WTC11 (cell line): ENCODE data around the gene GFRA1. TPM values are rescaled to one million over a fixed set of nuclear protein-coding genes. Genes with fewer than 3 reads are reported as not detected.

Experiments used
- ATAC-seq: fragments of 200-7000 bp; cut with Tn5 transposase; 2 replicates; pipeline ENCODE4 v1.10.0; 2021; ENCODE audit warnings: mild to moderate bottlenecking, moderate library complexity
- Bru-seq: library from RNA; stranded (reverse); fragments of 400-500 nt; gene quantifications from one replicate; lab custom pipeline; 2021; lab: Mats Ljungman, UMichigan
- CTCF ChIA-PET: fragments of 300-600 bp; sonication (Branson Sonifier 250); formaldehyde crosslinking; loops from one replicate; lab custom pipeline; 2021; ENCODE audit warnings: antibody characterized with exemption; lab: Charles Lee
- POLR2A ChIA-PET: fragments of 350-600 bp; sonication (Branson Sonifier 250); formaldehyde crosslinking; loops from one replicate; lab custom pipeline; 2021; ENCODE audit warnings: antibody characterized with exemption; lab: Charles Lee
- DNase-seq: peaks from one replicate; pipeline ENCODE4 v3.0.0; 2021; ENCODE audit warnings: low spot score
- H3K27ac Mint-ChIP-seq: 2 replicates; pipeline ENCODE4 v1.8.0; 2021; ENCODE audit warnings: mixed read lengths
- H3K27me3 Mint-ChIP-seq: 2 replicates; pipeline ENCODE4 v1.8.0; 2021; ENCODE audit warnings: low read depth, mild to moderate bottlenecking, moderate library complexity, mixed read lengths
- H3K36me3 Mint-ChIP-seq: 2 replicates; pipeline ENCODE4 v1.8.0; 2021; ENCODE audit warnings: mixed read lengths
- H3K4me1 Mint-ChIP-seq: 2 replicates; pipeline ENCODE4 v1.8.0; 2022; ENCODE audit warnings: mixed read lengths
- H3K4me3 Mint-ChIP-seq: 2 replicates; pipeline ENCODE4 v1.8.0; 2021; ENCODE audit warnings: mild to moderate bottlenecking, moderate library complexity, mixed read lengths
- H3K9me3 Mint-ChIP-seq: 2 replicates; pipeline ENCODE4 v1.8.0; 2021; ENCODE audit warnings: mixed read lengths
- ATF1 ChIP-seq: sonication (generic); formaldehyde crosslinking; IDR thresholded peaks from 2 replicates; pipeline ENCODE4 v1.8.1; 2023; ENCODE audit warnings: mild to moderate bottlenecking, moderate library complexity, missing genetic modification reagents
- CREM ChIP-seq: sonication (generic); formaldehyde crosslinking; IDR thresholded peaks from 2 replicates; pipeline ENCODE4 v1.8.1; 2022; ENCODE audit warnings: mild to moderate bottlenecking, missing genetic modification reagents, moderate library complexity
- ELF4 ChIP-seq: sonication (generic); formaldehyde crosslinking; IDR thresholded peaks from 2 replicates; pipeline ENCODE4 v1.8.1; 2022; ENCODE audit warnings: low read depth, mild to moderate bottlenecking, moderate library complexity, missing genetic modification reagents
- ESRRA ChIP-seq: sonication (generic); formaldehyde crosslinking; IDR thresholded peaks from 2 replicates; pipeline ENCODE4 v1.8.1; 2022; ENCODE audit warnings: mild to moderate bottlenecking, missing genetic modification reagents, borderline replicate concordance
- GABPB1 ChIP-seq: sonication (generic); formaldehyde crosslinking; IDR thresholded peaks from 2 replicates; pipeline ENCODE4 v1.8.1; 2023; ENCODE audit warnings: mild to moderate bottlenecking, missing genetic modification reagents
- HMGA2 ChIP-seq: fragments of 250-450 bp; sonication (Bioruptor Pico); IDR thresholded peaks from 2 replicates; pipeline ENCODE4 v1.4.0; 2021; ENCODE audit warnings: mild to moderate bottlenecking, moderate library complexity
- KAT7 ChIP-seq: sonication (generic); formaldehyde crosslinking; IDR thresholded peaks from 2 replicates; pipeline ENCODE4 v1.8.1; 2023; ENCODE audit warnings: missing genetic modification reagents, mild to moderate bottlenecking, borderline replicate concordance
- MYBL2 ChIP-seq: sonication (generic); formaldehyde crosslinking; IDR thresholded peaks from 2 replicates; pipeline ENCODE4 v1.8.1; 2023; ENCODE audit warnings: mild to moderate bottlenecking, moderate library complexity, missing genetic modification reagents
- NFE2L1 ChIP-seq: sonication (generic); formaldehyde crosslinking; IDR thresholded peaks from 2 replicates; pipeline ENCODE4 v1.8.1; 2023; ENCODE audit warnings: missing genetic modification reagents
- TEAD4 ChIP-seq: sonication (generic); formaldehyde crosslinking; IDR thresholded peaks from 2 replicates; pipeline ENCODE4 v1.8.0; 2022; ENCODE audit warnings: mild to moderate bottlenecking, missing genetic modification reagents
- ZNF138 ChIP-seq: sonication (generic); formaldehyde crosslinking; conservative IDR thresholded peaks from 2 replicates; pipeline ENCODE4 v1.8.1; 2022; ENCODE audit warnings: mild to moderate bottlenecking, moderate library complexity, missing genetic modification reagents
- ZNF232 ChIP-seq: sonication (generic); formaldehyde crosslinking; IDR thresholded peaks from 2 replicates; pipeline ENCODE4 v1.8.0; 2022; ENCODE audit warnings: mild to moderate bottlenecking, missing genetic modification reagents
- ZNF317 ChIP-seq: sonication (generic); formaldehyde crosslinking; IDR thresholded peaks from 2 replicates; pipeline ENCODE4 v1.8.1; 2023; ENCODE audit warnings: low read depth, mild to moderate bottlenecking, moderate library complexity, missing genetic modification reagents, borderline replicate concordance
- ZNF396 ChIP-seq: fragments of 250-450 bp; sonication (Bioruptor Pico); IDR thresholded peaks from 2 replicates; pipeline ENCODE4 v1.8.0; 2021; ENCODE audit warnings: mild to moderate bottlenecking, moderate library complexity, borderline replicate concordance
- long read RNA-seq, 3 experiments: library from RNA in 1 of 3; library from capped mRNA in 1 of 3; library from polyadenylated mRNA in 1 of 3; unstranded in 2 of 3; stranded (forward) in 1 of 3; transcript quantifications; one replicate each; pipeline ENCODE4 v2.0.0, GENCODE V29; 2021
- total RNA-seq: library from RNA; stranded (reverse); gene quantifications from 3 replicates; pipeline ENCODE4 v1.2.3, GENCODE V29; 2021
- TF ChIP-seq, protein P1 (sequence below): fragments of 250-450 bp; sonication (Bioruptor Pico); conservative IDR thresholded peaks from 2 replicates; pipeline ENCODE4 v1.9.0; 2021; ENCODE audit warnings: mild to moderate bottlenecking
- TF ChIP-seq, protein P2 (sequence below): sonication (generic); formaldehyde crosslinking; IDR thresholded peaks from 2 replicates; pipeline ENCODE4 v1.8.1; 2023; ENCODE audit warnings: mild to moderate bottlenecking, missing genetic modification reagents
- TF ChIP-seq, protein P3 (sequence below): fragments of 250-450 bp; sonication (Bioruptor Pico); IDR thresholded peaks from 2 replicates; pipeline ENCODE4 v1.9.0; 2021; ENCODE audit warnings: moderate library complexity, mild to moderate bottlenecking, inconsistent platforms, borderline replicate concordance
- TF ChIP-seq, protein P4 (sequence below): sonication (generic); formaldehyde crosslinking; IDR thresholded peaks from 2 replicates; pipeline ENCODE4 v1.8.0; 2022; ENCODE audit warnings: missing genetic modification reagents

Gene GFRA1, protein sequence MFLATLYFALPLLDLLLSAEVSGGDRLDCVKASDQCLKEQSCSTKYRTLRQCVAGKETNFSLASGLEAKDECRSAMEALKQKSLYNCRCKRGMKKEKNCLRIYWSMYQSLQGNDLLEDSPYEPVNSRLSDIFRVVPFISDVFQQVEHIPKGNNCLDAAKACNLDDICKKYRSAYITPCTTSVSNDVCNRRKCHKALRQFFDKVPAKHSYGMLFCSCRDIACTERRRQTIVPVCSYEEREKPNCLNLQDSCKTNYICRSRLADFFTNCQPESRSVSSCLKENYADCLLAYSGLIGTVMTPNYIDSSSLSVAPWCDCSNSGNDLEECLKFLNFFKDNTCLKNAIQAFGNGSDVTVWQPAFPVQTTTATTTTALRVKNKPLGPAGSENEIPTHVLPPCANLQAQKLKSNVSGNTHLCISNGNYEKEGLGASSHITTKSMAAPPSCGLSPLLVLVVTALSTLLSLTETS
- total RNA-seq: 4.4 to 6.1 TPM (median 5.1 TPM) in 3 replicates
- Bru-seq, nascent RNA: percentile 32 among the genes with signal in this experiment
- long read RNA-seq, experiment 1, full-length matches to known transcripts: 4 of 20 reads
- long read RNA-seq, experiment 1, partial matches to known transcripts: 9 of 20 reads
- long read RNA-seq, experiment 1, other reads (novel, unspliced or antisense): 7 of 20 reads
- long read RNA-seq, experiment 2, full-length matches to known transcripts: 1 of 5 reads
- long read RNA-seq, experiment 2, partial matches to known transcripts: 0 of 5 reads
- long read RNA-seq, experiment 2, other reads (novel, unspliced or antisense): 4 of 5 reads
- long read RNA-seq, experiment 3, full-length matches to known transcripts: 3 of 3 reads
- long read RNA-seq, experiment 3, partial matches to known transcripts: 0 of 3 reads
- long read RNA-seq, experiment 3, other reads (novel, unspliced or antisense): 0 of 3 reads

DNA sequence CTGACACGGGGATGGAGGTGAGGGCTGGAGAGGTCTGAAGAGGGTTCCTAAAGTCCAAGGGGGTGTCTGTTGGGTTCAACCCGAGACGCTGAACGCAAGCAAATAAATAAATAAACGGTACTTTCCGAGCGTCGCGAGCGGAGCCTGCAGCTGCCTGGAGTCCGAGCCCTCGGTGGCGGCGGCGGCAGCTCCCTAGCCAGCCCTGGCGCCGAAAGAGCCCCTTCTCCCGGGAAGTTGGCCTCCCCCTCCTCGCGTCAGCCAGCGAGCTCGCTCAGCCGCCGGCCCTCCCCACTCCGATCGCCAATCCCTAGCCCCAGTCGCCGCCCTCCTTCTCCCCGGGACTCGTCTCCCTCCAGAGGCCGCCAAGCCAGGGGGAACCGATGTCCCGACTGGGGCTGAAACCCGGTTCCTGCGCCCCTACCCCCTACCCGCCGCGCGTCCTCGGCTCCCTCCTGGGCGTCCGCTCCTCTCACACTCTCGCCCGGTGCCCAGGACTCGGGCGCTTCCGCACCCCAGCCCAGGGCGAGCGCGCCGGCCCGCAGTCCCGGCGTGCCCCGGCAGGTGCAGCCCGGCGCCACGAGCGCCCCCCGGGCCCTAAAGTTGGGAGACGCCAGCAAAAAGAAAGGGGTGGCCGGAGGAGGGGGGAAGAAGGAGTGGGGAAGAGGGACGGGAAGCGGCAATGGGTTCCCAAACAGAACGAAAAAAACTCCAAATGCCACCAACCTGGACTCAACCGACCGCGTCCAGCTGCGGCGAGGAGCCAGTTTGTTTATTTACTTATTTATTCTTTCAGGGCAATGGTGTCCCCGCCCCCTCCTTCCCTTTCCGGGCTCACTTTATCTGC is at the start of gene GFRA1:
Gene GFRA1 (minus strand): TSS at position 767 of the 844 bp plus-strand sequence. CDS start 1,177 bp downstream, outside the sequence.
- Mint-ChIP-seq H3K9me3 (no peaks in the 10 kb centered on the region), H3K27me3 (peaks cover 99% of the 10 kb centered on the region), H3K36me3 (no peaks in the 10 kb centered on the region), H3K4me1 (peaks cover 12% of the 10 kb centered on the region), H3K4me3 (peak within 1 kb of the TSS; percentile 88), H3K27ac (no peak within 1 kb of the TSS)
- no peak for TF ChIP-seq CREM (CRISPR knock-in tag)
- no peak for TF ChIP-seq MYBL2 (CRISPR knock-in tag)
- no peak for TF ChIP-seq KAT7 (CRISPR knock-in tag)
- 0 out of 2 replicates have a peak, but pooled peaks have one; percentile 22 for TF ChIP-seq ESRRA (CRISPR knock-in tag)
- ATAC-seq: peak; percentile 57
- ChIA-PET CTCF (interaction anchor here (0.8 to 2.0 kb wide), 9 partner anchors 13 to 841 kb away, joined by 3 to 6 read pairs (median 4); no protein-coding TSS in a partner anchor), POLR2A (interaction anchor here (1.0 kb wide), 1 partner anchor 13 kb away, joined by 4 read pairs; no protein-coding TSS in a partner anchor)
- peak; percentile 77 for DNase-seq

DNA sequence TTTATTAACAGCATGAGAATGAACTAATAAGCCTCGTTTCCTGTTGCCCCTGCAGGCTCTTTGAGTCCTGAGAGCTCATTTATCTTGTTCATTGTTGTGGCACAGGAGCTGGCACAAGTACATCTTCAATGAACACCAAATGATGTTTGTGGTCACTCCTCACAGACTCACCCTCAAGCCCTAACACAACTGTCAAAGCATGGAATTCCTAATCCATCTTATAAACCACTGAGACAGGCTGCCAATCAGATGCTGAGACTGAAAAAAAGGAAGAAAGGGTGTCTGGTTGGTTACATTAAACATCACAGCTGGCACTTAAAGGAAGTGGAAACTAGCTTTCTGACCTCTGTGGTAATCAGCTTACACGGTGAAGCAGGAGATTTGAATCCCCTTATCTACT is 43.5 kb upstream of the GFRA1 start:
- ATAC-seq: no peak
- TF ChIP-seq HMGA2 (no peak), NFE2L1 (CRISPR knock-in tag) (no peak), ZNF317 (CRISPR knock-in tag) (no peak)
- TF ChIP-seq, protein P1, sequence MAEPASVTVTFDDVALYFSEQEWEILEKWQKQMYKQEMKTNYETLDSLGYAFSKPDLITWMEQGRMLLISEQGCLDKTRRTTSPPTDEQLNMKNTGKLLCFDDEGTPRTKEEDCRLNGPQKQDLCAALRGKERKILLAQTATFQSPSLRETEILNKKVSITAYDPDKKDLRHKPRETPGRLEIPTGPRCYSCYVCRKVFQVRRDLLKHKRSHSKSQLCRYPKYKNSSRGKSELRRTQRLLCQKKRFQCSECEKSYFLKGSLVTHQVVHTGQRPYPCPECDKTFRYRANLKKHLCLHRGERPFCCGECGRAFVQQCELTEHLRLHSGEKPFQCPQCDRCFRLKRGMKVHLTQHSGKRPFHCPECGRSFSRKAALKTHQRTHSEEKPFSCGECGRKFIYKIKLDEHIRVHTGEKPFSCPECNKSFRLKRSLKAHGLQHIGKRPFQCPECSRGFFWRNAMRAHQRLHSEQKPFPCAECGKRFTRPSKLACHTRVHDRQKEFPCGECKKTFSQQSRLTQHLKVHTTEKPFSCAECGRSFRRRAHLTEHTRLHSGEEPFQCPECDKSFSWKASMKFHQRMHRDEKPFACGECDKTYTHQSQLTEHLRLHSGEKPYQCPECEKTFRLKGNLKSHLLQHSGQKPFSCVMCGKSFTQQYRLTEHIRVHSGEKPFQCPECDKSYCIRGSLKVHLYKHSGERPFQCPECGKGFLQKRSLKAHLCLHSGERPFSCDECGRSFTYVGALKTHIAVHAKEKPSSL: no peak
- Mint-ChIP-seq H3K4me1 (peaks cover 10% of the 10 kb centered on the region), H3K27ac (no peak overlapping the region), H3K27me3 (no peaks in the 10 kb centered on the region), H3K36me3 (no peaks in the 10 kb centered on the region), H3K4me3 (no peak overlapping the region), H3K9me3 (peaks cover 3% of the 10 kb centered on the region; the same call in 1 of the 2 replicates)
- ChIA-PET CTCF (no interaction called here), POLR2A (no interaction called here)
- DNase-seq: no peak

DNA sequence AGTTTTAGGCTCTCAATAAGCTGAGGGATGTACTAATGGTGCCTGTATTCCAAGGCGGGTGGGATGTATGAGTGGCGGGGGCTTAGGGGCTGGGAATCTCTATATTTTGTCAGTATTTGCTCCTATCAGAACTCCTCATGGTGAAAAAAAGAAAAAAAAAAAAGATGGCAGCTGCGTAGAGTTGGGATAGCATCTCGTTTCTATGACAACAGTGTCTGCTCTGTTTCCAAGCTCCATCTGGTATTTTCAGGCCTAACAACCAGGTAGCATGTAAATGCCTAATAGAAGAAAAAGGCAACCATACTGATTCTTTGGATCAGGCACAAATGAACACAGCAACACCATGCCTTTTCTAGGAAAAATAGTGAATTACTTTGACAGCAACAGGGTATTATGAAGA is 39.5 kb upstream of the GFRA1 start:
- no peaks in the 10 kb centered on the region for H3K27me3 Mint-ChIP-seq
- no peak overlapping the region for H3K27ac Mint-ChIP-seq
- no peak for DNase-seq
- peak; percentile 26; the same call in 1 of the 2 replicates for ATAC-seq
- H3K36me3 Mint-ChIP-seq: no peaks in the 10 kb centered on the region
- CTCF ChIA-PET: interaction anchor here (1.1 kb wide), 1 partner anchor 73 kb away, joined by 3 read pairs; no protein-coding TSS in a partner anchor
- H3K9me3 Mint-ChIP-seq: peaks cover 3% of the 10 kb centered on the region; the same call in 1 of the 2 replicates
- POLR2A ChIA-PET: interaction anchor here (0.6 kb wide), 1 partner anchor 630 kb away, joined by 5 read pairs; no protein-coding TSS in a partner anchor
- no peak overlapping the region for H3K4me3 Mint-ChIP-seq
- peaks cover 10% of the 10 kb centered on the region for H3K4me1 Mint-ChIP-seq
- TF ChIP-seq ZNF396 (no peak), TEAD4 (CRISPR knock-in tag) (no peak), ZNF138 (CRISPR knock-in tag) (no peak), GABPB1 (CRISPR knock-in tag) (no peak), ELF4 (CRISPR knock-in tag) (no peak), ZNF317 (CRISPR knock-in tag) (no peak), ATF1 (CRISPR knock-in tag) (no peak), CREM (CRISPR knock-in tag) (no peak), ZNF232 (CRISPR knock-in tag) (no peak)
- TF ChIP-seq, protein P2, sequence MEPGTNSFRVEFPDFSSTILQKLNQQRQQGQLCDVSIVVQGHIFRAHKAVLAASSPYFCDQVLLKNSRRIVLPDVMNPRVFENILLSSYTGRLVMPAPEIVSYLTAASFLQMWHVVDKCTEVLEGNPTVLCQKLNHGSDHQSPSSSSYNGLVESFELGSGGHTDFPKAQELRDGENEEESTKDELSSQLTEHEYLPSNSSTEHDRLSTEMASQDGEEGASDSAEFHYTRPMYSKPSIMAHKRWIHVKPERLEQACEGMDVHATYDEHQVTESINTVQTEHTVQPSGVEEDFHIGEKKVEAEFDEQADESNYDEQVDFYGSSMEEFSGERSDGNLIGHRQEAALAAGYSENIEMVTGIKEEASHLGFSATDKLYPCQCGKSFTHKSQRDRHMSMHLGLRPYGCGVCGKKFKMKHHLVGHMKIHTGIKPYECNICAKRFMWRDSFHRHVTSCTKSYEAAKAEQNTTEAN (CRISPR knock-in tag): no peak
- TF ChIP-seq, protein P3, sequence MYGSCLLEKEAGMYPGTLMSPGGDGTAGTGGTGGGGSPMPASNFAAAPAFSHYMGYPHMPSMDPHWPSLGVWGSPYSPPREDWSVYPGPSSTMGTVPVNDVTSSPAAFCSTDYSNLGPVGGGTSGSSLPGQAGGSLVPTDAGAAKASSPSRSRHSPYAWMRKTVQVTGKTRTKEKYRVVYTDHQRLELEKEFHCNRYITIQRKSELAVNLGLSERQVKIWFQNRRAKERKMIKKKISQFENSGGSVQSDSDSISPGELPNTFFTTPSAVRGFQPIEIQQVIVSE (CRISPR knock-in tag): no peak
- TF ChIP-seq, protein P4, sequence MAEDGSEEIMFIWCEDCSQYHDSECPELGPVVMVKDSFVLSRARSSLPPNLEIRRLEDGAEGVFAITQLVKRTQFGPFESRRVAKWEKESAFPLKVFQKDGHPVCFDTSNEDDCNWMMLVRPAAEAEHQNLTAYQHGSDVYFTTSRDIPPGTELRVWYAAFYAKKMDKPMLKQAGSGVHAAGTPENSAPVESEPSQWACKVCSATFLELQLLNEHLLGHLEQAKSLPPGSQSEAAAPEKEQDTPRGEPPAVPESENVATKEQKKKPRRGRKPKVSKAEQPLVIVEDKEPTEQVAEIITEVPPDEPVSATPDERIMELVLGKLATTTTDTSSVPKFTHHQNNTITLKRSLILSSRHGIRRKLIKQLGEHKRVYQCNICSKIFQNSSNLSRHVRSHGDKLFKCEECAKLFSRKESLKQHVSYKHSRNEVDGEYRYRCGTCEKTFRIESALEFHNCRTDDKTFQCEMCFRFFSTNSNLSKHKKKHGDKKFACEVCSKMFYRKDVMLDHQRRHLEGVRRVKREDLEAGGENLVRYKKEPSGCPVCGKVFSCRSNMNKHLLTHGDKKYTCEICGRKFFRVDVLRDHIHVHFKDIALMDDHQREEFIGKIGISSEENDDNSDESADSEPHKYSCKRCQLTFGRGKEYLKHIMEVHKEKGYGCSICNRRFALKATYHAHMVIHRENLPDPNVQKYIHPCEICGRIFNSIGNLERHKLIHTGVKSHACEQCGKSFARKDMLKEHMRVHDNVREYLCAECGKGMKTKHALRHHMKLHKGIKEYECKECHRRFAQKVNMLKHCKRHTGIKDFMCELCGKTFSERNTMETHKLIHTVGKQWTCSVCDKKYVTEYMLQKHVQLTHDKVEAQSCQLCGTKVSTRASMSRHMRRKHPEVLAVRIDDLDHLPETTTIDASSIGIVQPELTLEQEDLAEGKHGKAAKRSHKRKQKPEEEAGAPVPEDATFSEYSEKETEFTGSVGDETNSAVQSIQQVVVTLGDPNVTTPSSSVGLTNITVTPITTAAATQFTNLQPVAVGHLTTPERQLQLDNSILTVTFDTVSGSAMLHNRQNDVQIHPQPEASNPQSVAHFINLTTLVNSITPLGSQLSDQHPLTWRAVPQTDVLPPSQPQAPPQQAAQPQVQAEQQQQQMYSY (CRISPR knock-in tag): no peak
